Fibroblast of skin of right biceps (primary cell): ENCODE data around the gene FGR.
"Not testable (repeated sequence)": the region's sequence is repeated elsewhere in the genome, so short reads cannot be mapped to it uniquely, and the experiment has no call there.

Source experiments
- DNase-seq: peaks from one replicate; pipeline ENCODE4 v3.0.0-alpha.2; 2013

FGR gene

DNA sequence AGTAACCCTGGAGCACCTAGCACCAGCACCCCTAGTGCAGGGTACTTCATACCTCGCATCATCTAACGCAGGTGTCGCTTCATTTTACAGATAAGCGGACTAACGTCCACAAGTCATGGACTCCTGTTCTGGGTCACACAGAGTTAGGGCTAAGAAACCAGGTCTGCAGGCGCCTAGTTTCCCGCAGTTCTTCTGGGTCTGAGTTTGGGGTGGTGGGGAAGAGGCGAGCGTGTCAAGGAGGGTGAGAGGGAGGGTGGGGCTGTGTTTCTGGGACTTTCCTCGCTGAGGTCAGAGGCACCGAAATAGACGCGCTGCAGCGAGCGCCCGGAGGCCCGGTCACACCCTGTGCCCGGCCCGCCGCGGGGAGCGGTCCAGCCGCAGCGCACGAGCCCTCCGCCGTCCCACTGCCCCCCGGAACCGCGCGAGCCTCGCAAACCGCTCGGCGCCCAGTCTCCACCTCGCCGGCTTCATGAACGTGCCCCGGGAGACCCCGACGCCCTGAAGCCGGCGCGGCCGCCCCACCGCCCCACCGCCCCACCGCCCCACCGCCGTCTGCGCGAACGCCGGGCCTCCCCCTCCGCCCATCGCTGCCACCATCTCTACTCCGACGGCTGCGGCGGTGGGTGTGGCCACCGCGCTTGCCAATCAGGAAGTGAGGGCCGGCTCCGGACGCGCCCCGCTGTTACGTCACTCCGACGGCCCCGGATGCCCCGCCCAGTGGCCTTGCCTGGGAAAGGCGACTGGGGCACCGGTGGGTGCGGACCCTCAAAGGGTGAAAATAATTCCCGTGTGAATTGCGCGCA, 24.7 kb upstream of the FGR start:
- peak; percentile 86 for DNase-seq

DNA sequence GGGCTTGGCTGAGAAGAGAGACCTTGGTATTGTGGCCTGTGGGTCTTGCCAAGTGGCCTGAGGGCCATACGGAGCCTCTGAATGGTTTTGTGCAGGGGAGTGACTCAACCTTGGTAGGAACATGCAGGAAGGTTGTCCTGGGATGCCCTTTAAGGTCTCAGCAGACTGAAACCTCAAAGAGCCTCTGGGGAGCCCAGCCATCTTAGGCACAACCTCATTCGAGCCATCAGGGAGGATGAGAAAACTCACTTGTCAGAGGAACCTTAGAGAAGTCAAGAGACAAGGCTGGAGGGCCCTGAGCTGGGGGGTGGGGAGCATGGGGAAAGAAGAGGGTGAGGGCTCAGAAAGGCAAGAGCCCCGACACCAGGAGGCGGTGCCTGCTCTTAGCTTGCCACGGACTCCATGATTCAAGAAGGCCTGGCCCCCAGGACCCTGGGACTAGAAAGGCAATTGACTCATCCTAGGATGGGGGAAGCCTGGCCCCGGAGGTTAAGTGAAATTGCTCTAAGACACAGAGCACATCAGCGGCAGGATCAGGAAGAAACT, 24.0 kb upstream of the FGR start:
- DNase-seq = peak; percentile 76

DNA sequence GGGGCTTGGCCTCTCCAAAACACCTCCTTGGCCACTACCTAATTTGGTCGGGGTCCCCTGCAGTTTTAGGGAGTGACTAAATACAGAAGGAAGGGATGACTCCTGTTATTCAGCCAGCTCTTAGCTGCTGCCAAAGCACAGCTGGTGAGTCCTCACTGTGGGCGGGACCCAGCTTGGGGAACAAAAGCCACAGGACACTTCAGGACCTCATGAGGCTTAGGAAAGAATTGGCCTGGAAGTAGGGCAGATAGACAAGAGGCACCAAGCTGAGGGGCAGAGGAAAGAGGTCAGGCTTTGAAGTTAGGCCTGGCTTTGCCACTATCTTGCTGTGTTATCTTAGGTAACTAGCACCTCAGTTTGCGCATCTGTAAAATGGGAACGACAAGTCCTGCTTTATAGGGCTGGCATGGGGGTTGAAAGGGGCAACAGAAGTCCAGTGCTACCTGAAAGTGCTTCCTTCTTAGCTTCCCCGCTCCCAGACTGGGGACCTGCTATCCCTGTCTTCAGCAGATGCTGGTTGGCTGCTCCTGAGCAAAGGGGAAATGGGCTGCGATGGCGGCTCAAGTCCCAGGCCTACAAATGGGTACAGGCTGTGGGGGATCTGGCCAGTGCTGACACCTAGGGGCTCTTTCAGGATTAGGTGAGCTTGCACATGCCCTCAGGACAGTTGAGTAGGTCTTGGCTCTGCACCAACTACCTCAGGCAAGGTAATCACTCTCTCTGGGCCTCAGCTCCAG, 21.3 kb upstream of the FGR start:
- DNase-seq = peak; percentile 76

DNA sequence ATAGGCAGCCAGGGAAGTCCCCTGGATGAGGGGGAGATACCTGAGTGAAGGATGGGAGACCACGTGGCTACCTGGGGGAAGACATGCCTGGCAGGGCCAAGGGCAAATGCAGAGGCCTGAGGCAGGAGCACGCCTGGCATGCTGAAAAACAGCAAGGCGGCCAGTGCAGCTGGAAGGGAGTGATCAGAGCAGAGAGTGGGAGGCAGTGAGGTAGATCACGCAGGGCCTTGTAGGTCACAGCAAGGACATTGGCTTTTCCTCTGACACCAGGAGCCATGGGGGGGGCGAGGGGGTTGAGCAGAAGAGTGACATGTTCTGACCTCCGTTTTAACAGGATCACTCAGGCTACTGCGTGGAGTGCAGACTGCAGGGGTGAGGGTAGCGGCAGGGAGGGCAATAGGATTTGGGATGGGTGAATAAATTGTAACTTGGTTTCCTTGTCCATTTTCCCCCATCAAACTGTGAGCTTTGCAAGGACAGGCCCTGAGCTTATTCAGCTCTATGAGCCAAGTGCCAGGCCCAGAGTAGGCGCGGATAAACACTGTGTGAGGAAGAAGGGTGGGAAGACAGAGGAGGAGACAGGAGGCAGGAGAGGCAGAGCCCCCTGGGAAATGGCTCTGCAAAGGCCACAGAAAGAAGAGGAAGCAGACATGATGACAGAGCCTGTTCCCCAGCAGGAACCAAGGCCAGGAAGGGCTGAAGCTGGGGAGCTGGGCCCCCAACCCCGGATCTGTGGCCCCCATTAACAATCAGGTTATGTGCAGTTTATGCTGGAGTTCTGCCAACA, 20.4 kb upstream of the FGR start:
- no peak for DNase-seq

DNA sequence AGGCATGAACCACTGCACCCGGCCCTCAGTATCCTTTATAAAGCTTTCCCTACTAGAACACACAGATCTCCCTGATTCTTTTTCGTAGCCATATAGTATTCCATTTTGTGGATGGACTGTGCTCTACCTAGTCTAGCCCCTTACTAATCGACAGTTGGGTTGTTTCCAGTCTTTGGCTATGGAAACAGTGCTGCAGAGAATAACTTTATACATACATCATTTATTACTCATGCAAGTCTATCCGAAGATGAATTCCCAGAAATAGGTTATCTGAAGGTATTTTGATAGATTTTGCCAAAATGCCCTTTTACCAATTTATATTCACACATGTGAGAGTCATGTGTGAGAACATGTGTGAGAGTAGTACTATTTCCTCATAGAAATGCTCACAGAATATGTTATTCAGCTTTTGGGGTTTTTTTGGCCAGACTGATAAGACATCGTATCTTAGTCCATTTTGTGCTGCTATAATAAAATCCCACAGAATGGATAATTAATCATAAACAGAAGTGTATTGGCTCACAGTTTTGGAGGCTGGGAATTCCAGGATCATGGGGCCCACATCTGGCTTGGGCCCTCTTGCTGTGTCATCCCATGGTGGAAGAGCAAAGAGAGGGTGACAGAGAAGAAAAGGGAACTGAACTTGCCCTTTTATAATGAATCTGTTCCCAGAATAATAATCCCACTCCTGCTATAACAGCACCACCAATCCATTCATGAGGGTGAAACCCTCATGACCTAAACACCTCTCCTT, 17.3 kb upstream of the FGR start:
- DNase-seq = peak; percentile 51

DNA sequence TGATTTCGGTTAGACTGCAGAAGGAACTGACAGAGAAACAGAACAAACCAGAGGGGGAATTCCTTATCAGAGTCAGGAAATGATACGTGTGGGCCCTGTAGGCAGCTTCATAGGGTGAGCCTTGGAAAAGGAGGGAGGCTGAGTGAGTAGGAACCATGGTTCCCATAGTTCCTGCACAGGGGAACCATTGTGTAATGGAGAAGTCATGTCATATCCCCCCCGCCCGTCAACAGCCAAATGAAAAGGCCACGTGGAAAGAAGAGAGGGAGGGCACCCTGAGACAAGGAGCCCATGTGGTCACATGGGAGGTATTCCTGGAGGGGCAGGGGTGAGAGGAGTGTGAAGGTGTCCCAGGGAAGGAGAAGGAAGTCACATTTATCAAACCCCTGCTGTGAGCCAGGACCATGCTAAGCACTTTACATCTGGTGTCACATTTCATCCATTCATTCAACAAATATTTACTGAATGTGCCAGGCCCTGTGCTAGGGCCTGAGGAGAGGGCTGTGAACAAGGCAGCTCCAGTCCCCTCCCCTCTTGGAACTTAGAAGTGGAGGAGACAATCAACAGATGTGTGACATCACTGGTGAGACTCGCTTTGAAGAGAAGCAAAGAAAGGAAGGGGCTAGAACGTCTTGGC, 15.7 kb upstream of the FGR start:
- DNase-seq = peak; percentile 86

DNA sequence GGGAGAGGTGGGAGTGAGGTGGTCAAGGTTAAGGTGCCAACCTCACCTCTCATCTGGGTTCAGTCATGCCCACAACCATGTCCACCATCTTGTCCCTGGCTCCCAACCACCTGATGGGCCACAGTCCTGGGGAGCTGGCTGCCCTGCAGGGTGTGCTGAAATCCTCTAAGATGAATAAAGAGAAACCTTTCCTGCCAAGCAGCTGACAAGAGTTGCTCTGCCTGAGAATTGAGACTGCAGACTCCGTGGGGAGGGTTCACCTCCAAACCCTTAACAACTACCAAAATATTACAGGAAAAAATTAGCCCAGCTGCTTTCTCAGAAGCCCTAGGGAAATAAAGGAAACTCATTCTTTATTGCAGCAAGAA, 15.2 kb upstream of the FGR start:
- no peak for DNase-seq

DNA sequence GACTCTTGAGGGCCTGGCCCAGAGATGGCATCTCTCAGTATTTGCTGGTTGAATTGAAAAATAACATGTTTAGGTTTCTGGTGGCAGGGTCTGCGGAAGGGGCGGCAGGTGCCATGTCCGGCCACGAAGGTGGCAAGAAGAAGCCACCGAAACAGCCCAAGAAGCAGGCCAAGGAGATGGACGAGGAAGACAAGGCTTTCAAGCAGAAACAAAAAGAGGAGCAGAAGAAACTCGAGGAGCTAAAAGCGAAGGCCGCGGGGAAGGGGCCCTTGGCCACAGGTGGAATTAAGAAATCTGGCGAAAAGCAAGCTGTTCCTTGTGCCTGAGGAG, 14.3 kb upstream of the FGR start:
- DNase-seq = no peak

DNA sequence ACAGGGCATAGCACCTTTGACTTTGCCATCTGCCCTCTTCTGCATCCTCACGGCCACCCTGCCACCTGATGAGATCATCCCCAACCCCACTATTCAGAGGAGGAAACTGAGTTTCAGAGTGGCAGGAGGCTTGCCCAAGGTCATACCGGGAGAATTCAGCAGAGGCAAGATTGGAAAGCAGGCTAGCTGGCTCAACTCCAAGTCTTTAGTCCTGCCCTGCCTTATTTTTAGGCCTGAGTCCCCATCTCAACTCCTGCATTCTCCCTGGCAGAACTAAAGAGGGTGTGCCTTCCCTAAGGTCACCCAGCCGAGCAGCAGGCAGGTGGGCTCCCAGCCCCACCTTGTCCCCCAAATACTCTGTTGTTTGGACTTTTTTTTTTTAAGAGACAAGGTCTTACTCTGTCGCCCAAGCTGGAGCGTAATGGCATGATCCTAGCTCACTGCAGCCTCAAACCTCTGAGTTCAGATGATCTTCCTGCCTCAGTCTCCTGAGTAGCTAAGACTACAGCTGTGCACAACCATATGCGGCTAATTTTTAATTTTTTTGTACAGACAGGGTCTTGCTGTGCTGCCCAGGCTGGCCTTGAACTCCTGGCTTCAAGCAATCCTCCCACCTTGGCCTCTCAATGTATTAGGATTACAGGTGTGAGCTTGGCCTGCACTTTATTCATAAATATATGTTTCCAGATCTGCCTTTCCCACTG, 13.8 kb upstream of the FGR start:
- DNase-seq = no peak

DNA sequence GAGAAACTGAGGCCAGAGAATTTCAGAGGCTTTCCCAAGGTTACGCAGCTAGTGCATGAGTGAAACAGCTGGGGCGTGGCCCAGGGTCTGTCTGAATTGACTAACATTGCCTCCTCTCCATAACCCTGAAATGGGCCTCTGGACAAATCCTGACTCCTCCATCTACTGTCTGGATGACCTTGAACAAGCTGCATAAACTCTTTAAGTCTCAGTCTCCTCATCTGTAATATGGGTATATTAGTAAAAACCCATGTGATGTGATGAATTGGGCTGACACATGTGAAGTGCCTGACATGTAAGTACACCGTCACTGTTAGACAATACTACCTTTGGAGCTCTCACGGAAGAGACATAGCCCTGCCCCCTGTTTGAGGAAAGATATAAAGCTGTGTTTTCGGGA, 12.3 kb upstream of the FGR start:
- no peak for DNase-seq

DNA sequence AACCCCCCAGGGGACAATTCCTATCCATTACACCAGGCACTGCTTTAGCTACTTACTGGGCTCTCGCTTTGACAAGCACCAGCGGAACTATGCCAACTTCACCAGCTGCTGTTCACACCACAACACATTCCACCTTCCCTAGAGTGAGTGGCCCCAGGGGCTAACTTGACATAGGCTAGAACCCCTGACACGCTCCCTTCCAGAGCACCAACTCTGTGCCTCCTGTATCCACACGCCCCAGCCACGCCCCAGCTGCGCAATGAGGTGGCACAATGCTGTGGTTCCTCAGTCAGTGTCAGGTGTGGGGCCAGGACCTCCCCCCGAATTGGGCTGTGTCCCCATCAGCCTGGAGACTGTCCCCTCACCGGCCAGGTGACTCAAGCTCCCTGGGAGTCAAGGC, 11.7 kb upstream of the FGR start:
- no peak for DNase-seq

DNA sequence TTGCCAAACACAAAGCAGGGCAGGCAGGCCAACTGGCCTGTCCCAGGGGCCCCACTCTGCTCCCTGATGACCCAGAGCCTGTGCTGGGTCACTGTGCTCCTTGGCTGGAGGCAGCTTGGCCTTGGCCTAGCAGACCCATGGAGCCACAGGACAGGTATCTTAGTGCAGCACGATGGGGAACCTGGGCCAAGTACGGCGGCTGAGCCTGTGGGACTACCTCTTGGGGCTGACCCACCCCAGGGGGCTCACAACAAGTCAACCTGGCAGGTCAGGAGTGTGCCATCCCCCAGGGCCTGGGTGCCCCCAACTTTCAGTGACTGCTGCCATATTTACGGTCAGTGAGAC, 10.1 kb upstream of the FGR start:
- DNase-seq = no peak

DNA sequence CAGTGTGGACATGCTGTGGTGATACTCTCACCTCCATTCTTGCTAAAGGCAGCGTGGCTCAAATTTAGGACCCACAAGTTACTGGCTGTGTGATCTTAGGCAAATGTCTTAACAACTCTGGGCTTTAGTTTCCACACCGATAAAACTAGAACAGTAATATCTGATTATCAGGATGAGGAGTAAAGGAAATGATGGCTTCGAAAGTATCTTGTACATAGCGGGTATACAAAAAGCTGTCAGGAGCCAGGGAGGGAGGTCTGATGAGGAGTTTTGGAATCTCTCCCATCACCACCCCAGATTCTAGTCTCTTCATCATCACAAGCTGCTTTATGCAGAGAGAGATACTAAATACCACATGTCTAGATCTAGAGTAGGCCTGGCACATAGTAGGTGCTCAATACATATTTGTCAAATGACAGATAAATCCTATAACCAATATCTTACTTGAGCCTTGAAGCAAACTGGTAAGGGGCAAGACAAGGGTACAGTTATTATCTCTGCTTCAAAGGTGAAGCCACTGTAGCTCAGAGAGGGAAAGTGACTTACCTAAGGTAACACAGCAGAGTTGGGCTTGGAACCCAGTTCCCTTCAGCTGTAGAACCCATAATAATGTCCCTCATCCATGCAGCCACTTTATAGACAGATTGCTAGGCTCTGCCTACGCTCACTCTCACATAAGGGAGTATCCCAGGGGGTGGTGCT, 9.5 kb upstream of the FGR start:
- no peak for DNase-seq

DNA sequence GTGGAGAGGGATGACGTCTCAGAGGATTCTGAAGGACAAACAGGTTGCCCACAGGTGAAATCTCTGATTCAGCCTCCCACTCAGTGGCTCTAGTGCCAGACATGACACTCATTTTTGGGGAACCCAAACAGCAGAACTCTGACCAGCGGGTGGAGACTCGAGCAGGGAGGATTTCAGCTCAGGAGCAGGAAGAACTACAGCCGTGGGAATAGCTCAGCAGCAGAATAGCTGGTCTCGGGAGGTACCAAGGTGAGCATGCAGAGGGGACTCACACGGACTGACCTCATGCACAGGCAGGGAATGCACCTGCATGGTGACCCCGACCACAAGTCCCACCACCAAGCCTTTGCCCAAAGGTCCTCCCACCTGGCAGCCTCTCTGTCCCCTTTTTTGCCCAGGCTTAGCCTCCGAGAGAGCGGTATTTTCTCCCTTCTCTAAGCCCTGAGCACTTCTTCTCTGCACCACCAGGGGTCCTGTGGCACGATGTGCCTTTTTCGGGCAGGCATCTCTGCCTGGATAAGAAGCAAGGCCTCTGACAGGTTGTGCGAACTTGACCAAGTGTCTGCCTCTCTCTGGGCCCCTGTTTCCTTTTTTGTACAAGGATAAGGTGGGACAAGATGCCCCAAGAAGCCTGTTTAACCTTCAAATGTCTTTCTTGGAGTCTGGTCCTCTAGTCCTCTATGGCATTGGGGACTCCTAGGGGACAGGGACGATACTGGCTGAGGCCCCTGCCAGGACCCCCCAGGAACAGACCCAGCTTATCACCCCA, 8.8 kb upstream of the FGR start:
- peak; percentile 50 for DNase-seq

DNA sequence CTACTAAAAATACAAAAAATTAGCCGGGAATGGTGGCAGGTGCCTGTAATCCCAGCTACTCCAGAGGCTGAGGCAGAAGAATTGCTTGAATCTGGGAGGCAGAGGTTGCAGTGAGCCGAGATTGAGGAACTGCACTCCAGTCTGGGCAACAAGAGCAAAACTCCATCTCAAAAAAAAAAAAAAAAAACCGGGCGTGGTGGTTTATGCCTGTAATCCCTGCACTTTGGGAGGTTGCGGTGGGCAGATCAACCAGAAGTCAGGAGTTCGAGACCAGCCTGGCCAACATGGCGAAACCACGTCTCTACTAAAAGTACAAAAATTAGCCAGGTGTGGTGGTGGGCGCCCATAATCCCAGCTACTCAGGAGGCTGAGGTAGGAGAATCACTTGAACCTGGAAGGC, 5.5 kb upstream of the FGR start:
- not testable (repeated sequence) for DNase-seq

DNA sequence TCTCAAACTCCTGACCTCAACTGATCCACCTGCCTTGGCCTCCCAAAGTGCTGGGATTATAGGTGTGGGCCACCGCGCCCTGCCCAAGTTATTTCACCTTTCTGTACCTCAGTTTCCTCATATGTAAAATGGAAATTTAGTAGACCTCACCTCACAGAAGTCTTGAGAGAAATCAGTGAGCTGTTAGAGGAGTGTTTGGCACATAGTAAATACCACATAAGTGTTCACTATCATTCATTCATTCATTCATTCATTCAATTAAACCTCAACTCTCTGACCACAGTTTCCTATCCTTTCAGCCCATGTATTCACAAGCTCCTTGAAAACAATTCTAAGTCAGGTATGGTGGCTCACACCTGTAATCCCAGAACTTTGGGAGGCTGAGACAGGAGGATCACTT, 3.8 kb upstream of the FGR start:
- no peak for DNase-seq

DNA sequence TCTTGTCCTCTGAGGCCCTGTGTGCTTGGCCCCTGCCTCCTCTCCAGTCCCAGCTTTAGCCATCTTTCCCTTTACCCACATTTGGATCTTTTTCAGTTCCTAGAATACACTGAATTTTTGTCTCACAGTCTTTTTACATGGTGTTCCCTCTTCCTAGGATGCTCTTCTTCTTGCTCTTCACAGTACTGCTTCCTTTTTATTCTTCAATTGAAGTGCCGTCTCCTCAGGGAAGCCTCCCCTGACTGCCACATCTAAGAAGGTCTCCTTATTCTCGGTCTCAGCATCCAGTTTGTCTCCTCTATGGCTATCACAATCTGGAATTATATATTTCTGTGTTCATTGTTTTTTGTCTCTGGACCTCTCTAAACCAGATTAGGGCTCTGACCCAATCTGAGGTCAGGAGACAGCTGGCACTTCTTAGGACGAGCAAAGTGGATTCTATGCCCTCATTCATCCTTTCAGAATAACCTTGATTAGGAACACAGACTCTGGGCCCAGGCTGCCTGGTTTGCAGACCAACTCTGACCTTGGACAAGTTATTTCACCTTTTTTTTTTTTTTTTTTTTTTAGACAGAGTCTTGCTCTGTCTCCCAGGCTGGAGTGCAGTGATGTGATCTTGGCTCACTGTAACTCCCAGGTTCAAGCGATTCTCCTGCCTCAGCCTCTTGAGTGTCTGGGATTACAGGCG, 3.2 kb upstream of the FGR start:
- no peak for DNase-seq

DNA sequence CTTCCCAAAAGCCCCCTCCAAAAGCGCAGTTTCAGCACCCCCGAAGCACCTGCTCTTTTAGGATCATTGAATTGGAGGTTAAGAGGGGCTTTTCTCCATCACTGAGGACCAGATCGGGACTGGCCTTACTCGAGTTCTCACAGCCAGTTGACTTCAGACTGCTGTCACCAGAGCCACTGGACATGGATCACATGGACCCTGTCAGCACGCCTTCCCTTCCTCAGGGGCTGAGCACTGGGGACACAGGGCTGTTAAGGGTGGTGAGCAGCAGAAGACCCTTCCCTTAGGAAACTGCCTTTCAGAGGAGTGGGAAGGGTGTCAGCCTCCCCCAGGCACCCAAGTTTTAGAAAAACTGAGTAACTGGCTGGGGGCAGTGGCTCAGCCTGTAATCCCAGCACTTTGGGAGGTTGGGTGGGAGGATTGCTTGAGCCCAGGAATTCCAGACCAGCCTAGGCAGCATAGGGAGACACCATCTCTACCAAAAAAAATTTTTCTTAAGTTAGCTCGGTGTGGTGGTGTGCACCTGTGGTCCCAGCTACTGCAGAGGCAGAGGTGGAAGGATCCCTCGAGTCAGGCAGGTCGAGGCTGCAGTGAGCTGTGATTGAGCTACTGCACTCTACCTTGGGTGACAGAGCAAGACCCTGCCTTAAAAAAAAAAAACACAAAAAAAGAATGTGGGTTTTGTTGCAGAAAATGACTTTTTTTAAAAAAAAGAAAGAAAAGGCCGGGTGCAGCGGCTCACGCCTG, 584 bp upstream of the FGR start:
- DNase-seq = no peak
